Measurements from ENCODE around the gene OLA1.

DNA sequence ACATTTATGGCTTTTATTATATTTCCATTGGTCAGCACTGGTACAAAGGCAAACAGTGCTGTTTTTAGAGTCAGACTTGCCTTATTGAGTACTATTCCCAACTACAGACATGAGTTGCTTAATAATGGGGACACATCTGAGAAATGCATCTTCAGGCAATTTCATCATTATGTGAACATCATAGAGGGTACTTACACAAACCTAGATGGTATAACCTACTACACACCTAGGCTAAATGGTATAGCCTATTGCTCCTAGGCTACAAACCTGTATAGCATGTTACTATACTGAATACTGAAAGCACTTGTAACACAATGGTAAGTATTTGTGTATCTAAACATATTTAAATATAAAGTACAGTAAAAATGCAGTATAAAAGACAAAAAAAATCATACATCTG lies 36.4 kb downstream of the OLA1 start:
- TF ChIP-seq, protein P1, sequence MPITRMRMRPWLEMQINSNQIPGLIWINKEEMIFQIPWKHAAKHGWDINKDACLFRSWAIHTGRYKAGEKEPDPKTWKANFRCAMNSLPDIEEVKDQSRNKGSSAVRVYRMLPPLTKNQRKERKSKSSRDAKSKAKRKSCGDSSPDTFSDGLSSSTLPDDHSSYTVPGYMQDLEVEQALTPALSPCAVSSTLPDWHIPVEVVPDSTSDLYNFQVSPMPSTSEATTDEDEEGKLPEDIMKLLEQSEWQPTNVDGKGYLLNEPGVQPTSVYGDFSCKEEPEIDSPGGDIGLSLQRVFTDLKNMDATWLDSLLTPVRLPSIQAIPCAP (CRISPR knock-in tag; IDR thresholded peaks at IDR 0.05; ENCODE audit: low read depth) = no peak
- TF ChIP-seq DPF2 (CRISPR knock-in tag; IDR thresholded peaks at IDR 0.05; ENCODE audit: borderline replicate concordance, low read depth) = no peak
- TF ChIP-seq, protein P2, sequence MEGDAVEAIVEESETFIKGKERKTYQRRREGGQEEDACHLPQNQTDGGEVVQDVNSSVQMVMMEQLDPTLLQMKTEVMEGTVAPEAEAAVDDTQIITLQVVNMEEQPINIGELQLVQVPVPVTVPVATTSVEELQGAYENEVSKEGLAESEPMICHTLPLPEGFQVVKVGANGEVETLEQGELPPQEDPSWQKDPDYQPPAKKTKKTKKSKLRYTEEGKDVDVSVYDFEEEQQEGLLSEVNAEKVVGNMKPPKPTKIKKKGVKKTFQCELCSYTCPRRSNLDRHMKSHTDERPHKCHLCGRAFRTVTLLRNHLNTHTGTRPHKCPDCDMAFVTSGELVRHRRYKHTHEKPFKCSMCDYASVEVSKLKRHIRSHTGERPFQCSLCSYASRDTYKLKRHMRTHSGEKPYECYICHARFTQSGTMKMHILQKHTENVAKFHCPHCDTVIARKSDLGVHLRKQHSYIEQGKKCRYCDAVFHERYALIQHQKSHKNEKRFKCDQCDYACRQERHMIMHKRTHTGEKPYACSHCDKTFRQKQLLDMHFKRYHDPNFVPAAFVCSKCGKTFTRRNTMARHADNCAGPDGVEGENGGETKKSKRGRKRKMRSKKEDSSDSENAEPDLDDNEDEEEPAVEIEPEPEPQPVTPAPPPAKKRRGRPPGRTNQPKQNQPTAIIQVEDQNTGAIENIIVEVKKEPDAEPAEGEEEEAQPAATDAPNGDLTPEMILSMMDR (CRISPR knock-in tag; IDR thresholded peaks at IDR 0.05) = no peak
- no peak for TF ChIP-seq EP300 (IDR thresholded peaks at IDR 0.05; ENCODE audit: low read depth in 2 of 2, low read length in 2 of 2)
- no peak for TF ChIP-seq EP300 (CRISPR knock-in tag; IDR thresholded peaks at IDR 0.05; ENCODE audit: borderline replicate concordance)
- TF ChIP-seq SP4 (CRISPR knock-in tag; IDR thresholded peaks at IDR 0.05) = no peak
- TF ChIP-seq, protein P3, sequence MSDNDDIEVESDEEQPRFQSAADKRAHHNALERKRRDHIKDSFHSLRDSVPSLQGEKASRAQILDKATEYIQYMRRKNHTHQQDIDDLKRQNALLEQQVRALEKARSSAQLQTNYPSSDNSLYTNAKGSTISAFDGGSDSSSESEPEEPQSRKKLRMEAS (IDR thresholded peaks at IDR 0.05) = no peak
- no peak for TF ChIP-seq ZNF451 (CRISPR knock-in tag; IDR thresholded peaks at IDR 0.05)
- TF ChIP-seq POLR2AphosphoS5 (IDR thresholded peaks at IDR 0.05; ENCODE audit: low read depth, low read length) = no peak
- no peak for TF ChIP-seq EZH2 (conservative IDR thresholded peaks at IDR 0.05; ENCODE audit: low read depth, low read length)
- TF ChIP-seq GABPB1 (CRISPR knock-in tag; IDR thresholded peaks at IDR 0.05) = no peak
- TF ChIP-seq KAT2B (IDR thresholded peaks at IDR 0.05; ENCODE audit: borderline replicate concordance, low read depth, low read length) = no peak
- TF ChIP-seq ZNF180 (CRISPR knock-in tag; IDR thresholded peaks at IDR 0.05; ENCODE audit: borderline replicate concordance, low read depth) = no peak
- TF ChIP-seq JUN (CRISPR knock-in tag; IDR thresholded peaks at IDR 0.05) = no peak
- no peak for TF ChIP-seq ZNF138 (CRISPR knock-in tag; IDR thresholded peaks at IDR 0.05; ENCODE audit: low read depth)

Measured in HepG2 (cell line).